GM10847 (cell line): Measurements from ENCODE around the gene NOBOX.
"Not testable (repeated sequence)": the region's sequence is repeated elsewhere in the genome, so short reads cannot be mapped to it uniquely, and the experiment has no call there.

Experiments used
- POLR2A ChIP-seq: IDR thresholded peaks from 2 replicates; pipeline ENCODE4 v1.6.1; 2011; ENCODE audit not compliant: insufficient read length; ENCODE audit errors: extremely low read depth

Gene NOBOX

GRCh38 chr7:144401490-144401889 is 2.0 kb downstream of the NOBOX start:
- no peak for TF ChIP-seq POLR2A

- no peak for TF ChIP-seq POLR2A
Observed at GRCh38 chr7:144399946-144400345, 3.5 kb downstream of the NOBOX start.

- no peak for TF ChIP-seq POLR2A
Observed at GRCh38 chr7:144398911-144399310, 4.6 kb downstream of the NOBOX start.

GRCh38 chr7:144398291-144398690 is 5.2 kb downstream of the NOBOX start:
- TF ChIP-seq POLR2A, result no peak

- no peak for TF ChIP-seq POLR2A
Observed at GRCh38 chr7:144397086-144397485, 6.4 kb downstream of the NOBOX start.

- TF ChIP-seq POLR2A, result no peak
Observed at GRCh38 chr7:144391823-144392255, 11.7 kb downstream of the NOBOX start.

GRCh38 chr7:144391014-144391413 is 12.5 kb downstream of the NOBOX start:
- TF ChIP-seq POLR2A, result no peak

- TF ChIP-seq POLR2A, result no peak
Observed at GRCh38 chr7:144390481-144390880, 13.0 kb downstream of the NOBOX start.

GRCh38 chr7:144388950-144389349 is 14.5 kb downstream of the NOBOX start:
- no peak for TF ChIP-seq POLR2A

- TF ChIP-seq POLR2A, result no peak
Observed at GRCh38 chr7:144386741-144387140, 16.8 kb downstream of the NOBOX start.

GRCh38 chr7:144384555-144385245 is 18.8 kb downstream of the NOBOX start:
- TF ChIP-seq POLR2A, result no peak

GRCh38 chr7:144384071-144384470 is 19.4 kb downstream of the NOBOX start:
- TF ChIP-seq POLR2A, result no peak

- TF ChIP-seq POLR2A, result no peak
Observed at GRCh38 chr7:144379776-144380384, 23.6 kb downstream of the NOBOX start.

- no peak for TF ChIP-seq POLR2A
Observed at GRCh38 chr7:144378651-144379050, 24.8 kb downstream of the NOBOX start.

GRCh38 chr7:144355176-144355822 is 48.2 kb downstream of the NOBOX start, which contains the start of gene ARHGEF5:
ARHGEF5 (plus strand) TSS chr7:144355402; CDS start chr7:144362670, 7,268 bp downstream.
- TF ChIP-seq POLR2A, result not testable (repeated sequence)
